ENCODE data around the gene ITPR2. TPM values are rescaled to one million over a fixed set of nuclear protein-coding genes. Genes with fewer than 3 reads are reported as not detected.

The ITPR2 gene
- total RNA-seq, 1 donor from 2014 or later = 12.5 TPM

DNA sequence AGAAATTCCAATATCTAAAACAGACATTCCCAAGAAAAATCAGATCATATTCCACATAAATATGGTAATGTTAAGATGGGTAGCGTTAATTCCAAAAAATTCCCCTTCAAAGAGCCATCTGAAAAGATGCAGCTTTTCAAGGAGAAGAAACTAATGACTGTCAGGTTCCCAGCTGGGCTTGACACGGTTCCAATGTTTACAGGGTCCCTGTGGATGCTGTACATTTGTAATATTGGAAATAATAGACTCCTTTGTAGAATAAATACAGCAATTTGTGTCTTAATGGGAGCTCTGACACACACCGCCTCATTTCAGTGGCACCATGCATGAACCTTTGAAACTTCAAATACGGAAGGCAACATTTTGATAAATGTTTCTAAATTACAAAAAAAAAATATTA, 140.6 kb downstream of the ITPR2 start:
- TF ChIP-seq, protein P1, sequence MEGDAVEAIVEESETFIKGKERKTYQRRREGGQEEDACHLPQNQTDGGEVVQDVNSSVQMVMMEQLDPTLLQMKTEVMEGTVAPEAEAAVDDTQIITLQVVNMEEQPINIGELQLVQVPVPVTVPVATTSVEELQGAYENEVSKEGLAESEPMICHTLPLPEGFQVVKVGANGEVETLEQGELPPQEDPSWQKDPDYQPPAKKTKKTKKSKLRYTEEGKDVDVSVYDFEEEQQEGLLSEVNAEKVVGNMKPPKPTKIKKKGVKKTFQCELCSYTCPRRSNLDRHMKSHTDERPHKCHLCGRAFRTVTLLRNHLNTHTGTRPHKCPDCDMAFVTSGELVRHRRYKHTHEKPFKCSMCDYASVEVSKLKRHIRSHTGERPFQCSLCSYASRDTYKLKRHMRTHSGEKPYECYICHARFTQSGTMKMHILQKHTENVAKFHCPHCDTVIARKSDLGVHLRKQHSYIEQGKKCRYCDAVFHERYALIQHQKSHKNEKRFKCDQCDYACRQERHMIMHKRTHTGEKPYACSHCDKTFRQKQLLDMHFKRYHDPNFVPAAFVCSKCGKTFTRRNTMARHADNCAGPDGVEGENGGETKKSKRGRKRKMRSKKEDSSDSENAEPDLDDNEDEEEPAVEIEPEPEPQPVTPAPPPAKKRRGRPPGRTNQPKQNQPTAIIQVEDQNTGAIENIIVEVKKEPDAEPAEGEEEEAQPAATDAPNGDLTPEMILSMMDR (IDR thresholded peaks at IDR 0.05) = no peak
- H3K27me3 ChIP-seq = no peaks in the 10 kb centered on the region

DNA sequence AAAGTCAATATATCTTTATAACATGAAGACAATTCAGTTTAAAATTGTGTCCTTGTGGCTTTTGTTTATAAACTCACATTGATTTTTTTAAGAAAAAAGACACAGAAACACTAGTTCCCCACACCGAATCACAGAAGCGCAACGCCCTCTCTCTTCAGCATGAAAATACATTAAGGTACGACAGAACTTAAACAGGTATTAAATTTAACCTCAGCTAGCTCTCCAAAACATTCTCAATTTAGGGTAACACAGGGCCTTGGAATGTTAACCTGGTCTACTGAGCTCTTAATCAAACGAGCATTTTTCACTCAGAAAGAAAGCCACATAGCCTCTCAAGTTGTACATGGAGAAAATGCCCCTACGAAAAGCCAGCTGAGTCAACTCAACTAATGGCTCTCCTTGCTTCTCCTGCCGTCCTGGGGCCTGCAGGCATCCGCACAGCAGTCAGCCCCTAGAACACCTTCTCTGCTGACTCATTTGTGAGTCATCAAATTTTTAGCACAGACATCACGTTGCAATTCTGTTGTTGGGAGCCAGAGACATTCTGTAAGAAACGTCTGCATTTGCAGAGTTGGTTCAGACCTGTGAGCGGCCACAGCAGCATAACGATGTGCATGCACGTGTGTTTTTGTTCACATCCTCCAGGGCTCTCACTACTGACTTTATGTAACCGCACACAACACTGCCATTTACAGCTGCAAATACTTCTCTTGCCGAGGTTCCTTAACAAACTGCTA, 141.6 kb downstream of the ITPR2 start:
- no peaks in the 10 kb centered on the region for H3K4me1 ChIP-seq
- no peak for DNase-seq (ENCODE audit: low spot score in 2 of 2)
- intact Hi-C loops (cut with DNase I) = no loop called here
- no peak overlapping the region for H3K4me3 ChIP-seq
- peaks cover 0 to under 1% of the 10 kb centered on the region in 2 donors for H3K36me3 ChIP-seq
- no peaks in the 10 kb centered on the region for H3K9me3 ChIP-seq
- H3K27ac ChIP-seq = no peak overlapping the region
- TF ChIP-seq, protein P1 (IDR thresholded peaks at IDR 0.05) = no peak
- no peaks in the 10 kb centered on the region for H3K27me3 ChIP-seq

More for the DNA sequence above, 140.6 kb downstream of the ITPR2 start:
- intact Hi-C loops (cut with DNase I) = no loop called here
- DNase-seq (ENCODE audit: low spot score in 2 of 2) = no peak
- Histone ChIP-seq H3K9me3 (no peaks in the 10 kb centered on the region), H3K4me3 (no peak overlapping the region), H3K4me1 (no peaks in the 10 kb centered on the region), H3K36me3 (peaks cover 0 to 4% of the 10 kb centered on the region in 2 donors), H3K27ac (no peak overlapping the region)

DNA sequence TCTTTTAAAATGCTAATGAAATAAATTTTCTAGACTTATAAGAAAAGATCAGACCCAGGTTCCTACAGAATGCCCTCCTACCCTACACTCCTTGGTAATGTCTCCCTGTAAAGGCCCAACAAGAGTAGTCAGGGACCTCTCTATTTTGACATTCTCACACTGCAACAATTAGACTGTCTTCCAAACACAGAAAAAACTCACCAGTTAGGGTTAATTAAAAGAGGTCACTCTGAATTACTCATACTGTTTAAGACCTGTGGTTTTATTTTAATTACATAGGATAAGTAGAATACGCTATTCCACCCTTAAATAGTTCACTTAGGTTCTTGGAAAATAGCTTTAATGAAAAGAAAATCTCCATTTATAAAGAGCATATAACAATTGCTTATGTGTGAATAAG, 142.4 kb downstream of the ITPR2 start:
- Histone ChIP-seq H3K4me1 (no peaks in the 10 kb centered on the region), H3K27ac (no peak overlapping the region), H3K27me3 (no peaks in the 10 kb centered on the region), H3K9me3 (no peaks in the 10 kb centered on the region), H3K36me3 (no peaks in the 10 kb centered on the region), H3K4me3 (no peak overlapping the region)
- no peak for DNase-seq (ENCODE audit: low spot score in 2 of 2)
- intact Hi-C loops (cut with DNase I) = no loop called here
- TF ChIP-seq, protein P1 (IDR thresholded peaks at IDR 0.05) = no peak

DNA sequence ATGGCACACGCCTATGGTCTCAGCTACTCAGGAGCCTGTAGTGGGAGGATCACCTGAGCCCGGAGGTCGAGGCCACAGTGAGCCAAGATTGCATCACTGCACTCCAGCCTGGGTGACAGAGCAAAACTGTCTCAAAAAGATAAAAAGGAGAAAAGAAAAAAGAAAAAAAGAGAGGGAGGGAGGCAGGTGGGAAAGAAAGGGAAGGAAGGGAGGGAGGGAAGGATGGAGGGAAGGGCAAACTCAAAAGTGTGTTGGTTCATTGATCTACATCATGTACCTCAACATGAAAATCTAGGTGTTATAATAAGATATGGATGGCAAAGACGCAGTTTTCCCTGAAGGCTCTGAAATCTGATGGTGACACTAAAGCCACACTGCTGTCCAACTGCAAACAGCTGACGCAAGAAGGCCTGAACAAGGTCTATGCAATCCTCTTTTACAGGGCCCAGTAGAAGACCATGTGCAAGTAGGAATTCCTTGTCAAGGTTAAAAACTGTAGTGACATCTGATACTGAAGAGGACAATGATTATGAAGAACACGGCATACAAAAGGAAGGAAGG, 143.6 kb downstream of the ITPR2 start:
- no peaks in the 10 kb centered on the region for H3K4me1 ChIP-seq
- H3K27me3 ChIP-seq = no peaks in the 10 kb centered on the region
- H3K4me3 ChIP-seq = no peak overlapping the region
- H3K36me3 ChIP-seq = peaks cover 4 to 7% of the 10 kb centered on the region in 2 donors
- intact Hi-C loops (cut with DNase I) = no loop called here
- H3K9me3 ChIP-seq = no peaks in the 10 kb centered on the region
- TF ChIP-seq, protein P1 (IDR thresholded peaks at IDR 0.05) = no peak
- H3K27ac ChIP-seq = no peak overlapping the region
- DNase-seq (ENCODE audit: low spot score in 2 of 2) = no peak

DNA sequence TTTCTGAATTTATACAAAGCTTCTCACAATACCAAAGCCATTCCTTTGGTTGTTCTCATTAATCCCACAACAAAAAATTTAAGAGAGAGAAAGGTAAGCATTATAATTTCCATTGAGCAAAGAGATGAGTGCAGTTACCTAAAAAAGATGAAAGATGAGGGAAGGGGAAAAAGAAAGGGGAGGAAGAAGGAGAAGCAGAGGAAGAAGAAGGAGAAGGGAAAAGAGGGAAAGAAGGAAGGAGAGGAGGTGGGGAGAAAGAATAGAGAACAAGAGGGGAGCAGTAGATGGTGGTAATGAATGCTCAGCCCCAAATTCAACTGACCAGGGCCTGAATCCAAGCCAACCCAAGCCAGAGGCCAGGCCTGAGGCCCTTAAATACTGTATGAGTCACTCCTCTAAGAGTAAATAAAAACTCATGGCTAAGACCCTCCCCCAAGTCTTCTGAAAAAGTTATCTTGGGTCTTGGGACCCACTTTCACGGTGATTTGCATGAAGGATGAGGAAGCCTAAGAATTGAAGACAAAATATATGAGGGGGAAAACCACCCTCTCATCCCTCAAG, 144.6 kb downstream of the ITPR2 start:
- H3K9me3 ChIP-seq = no peaks in the 10 kb centered on the region
- no peaks in the 10 kb centered on the region for H3K4me1 ChIP-seq
- intact Hi-C loops (cut with DNase I) = no loop called here
- DNase-seq (ENCODE audit: low spot score in 2 of 2) = no peak
- no peak overlapping the region for H3K27ac ChIP-seq
- no peaks in the 10 kb centered on the region for H3K27me3 ChIP-seq
- TF ChIP-seq, protein P1 (IDR thresholded peaks at IDR 0.05) = no peak
- H3K4me3 ChIP-seq = no peak overlapping the region
- H3K36me3 ChIP-seq = peaks cover 6 to 15% of the 10 kb centered on the region in 2 donors

Measured in ascending aorta (tissue), 2 donors.